Mesendoderm (in vitro differentiated cells): ENCODE results near the gene RRAGB.

Experiments
- DNase-seq: peaks from one replicate; pipeline ENCODE4 v3.0.0; 2013
- H2AK5ac ChIP-seq: 2 replicates; pipeline ENCODE4 v1.6.1; 2013; ENCODE audit warnings: low read length, inconsistent platforms
- H2BK120ac ChIP-seq: 2 replicates; pipeline ENCODE4 v1.6.1; 2013; ENCODE audit warnings: low read depth, mild to moderate bottlenecking, low read length, moderate library complexity, mixed read lengths
- H2BK15ac ChIP-seq: replicated peaks from 2 replicates; pipeline ENCODE4 v1.6.1; 2013; ENCODE audit warnings: low read depth, mild to moderate bottlenecking, moderate library complexity
- H2BK5ac ChIP-seq: 2 replicates; pipeline ENCODE4 v1.6.1; 2013; ENCODE audit warnings: low read length, inconsistent platforms
- H3K18ac ChIP-seq: 2 replicates; pipeline ENCODE4 v1.6.1; 2013; ENCODE audit warnings: mild to moderate bottlenecking, low read length, mixed read lengths
- H3K23ac ChIP-seq: one replicate; pipeline ENCODE4 v1.6.1; 2013; ENCODE audit warnings: low read length
- H3K27ac ChIP-seq: 2 replicates; pipeline ENCODE4 v1.5.1; 2013; ENCODE audit warnings: low read depth, mild to moderate bottlenecking, inconsistent platforms, low read length, moderate library complexity
- H3K27me3 ChIP-seq: 2 replicates; pipeline ENCODE4 v1.6.1; 2013; ENCODE audit warnings: low read length, control low read depth, mild to moderate bottlenecking, inconsistent platforms; ENCODE audit not compliant: insufficient read depth, poor library complexity
- H3K36me3 ChIP-seq: 2 replicates; pipeline ENCODE4 v1.6.1; 2013; ENCODE audit warnings: low read length, inconsistent platforms; ENCODE audit not compliant: control insufficient read depth, insufficient read depth
- H3K4ac ChIP-seq: one replicate; pipeline ENCODE4 v1.6.1; 2013; ENCODE audit warnings: low read depth, mild to moderate bottlenecking, low read length, moderate library complexity
- H3K4me1 ChIP-seq: 2 replicates; pipeline ENCODE4 v1.6.1; 2013; ENCODE audit warnings: low read depth, low read length, inconsistent platforms; ENCODE audit not compliant: control insufficient read depth
- H3K4me2 ChIP-seq: 2 replicates; pipeline ENCODE4 v1.6.1; 2013; ENCODE audit warnings: low read length
- H3K4me3 ChIP-seq: 2 replicates; pipeline ENCODE4 v1.5.1; 2013; ENCODE audit warnings: mild to moderate bottlenecking, low read length
- H3K56ac ChIP-seq: one replicate; pipeline ENCODE4 v1.6.1; 2013; ENCODE audit warnings: low read length
- H3K79me1 ChIP-seq: 2 replicates; pipeline ENCODE4 v1.6.1; 2013; ENCODE audit warnings: low read length, inconsistent platforms
- H3K79me2 ChIP-seq: 2 replicates; pipeline ENCODE4 v1.6.1; 2013; ENCODE audit warnings: mild to moderate bottlenecking, low read length; ENCODE audit not compliant: control insufficient read depth, insufficient read depth
- H3K9ac ChIP-seq: 2 replicates; pipeline ENCODE4 v1.6.1; 2013; ENCODE audit warnings: low read length, inconsistent platforms
- H4K5ac ChIP-seq: one replicate; pipeline ENCODE4 v1.6.1; 2013; ENCODE audit warnings: low read length
- H4K8ac ChIP-seq: one replicate; pipeline ENCODE4 v1.6.1; 2013; ENCODE audit warnings: low read depth, mild to moderate bottlenecking, control low read depth, low read length, moderate library complexity
- WGBS: extraction: QIAGEN DNeasy Blood & Tissue Kit; methylation state at CpG from one replicate; pipeline ENCODE4 v1.1.7; 2013; ENCODE audit warnings: low lambda C conversion rate, missing lambda C conversion rate; ENCODE audit not compliant: insufficient coverage; ENCODE audit errors: extremely low coverage; 5-methylcytosine and 5-hydroxymethylcytosine counted together

Gene RRAGB

DNA sequence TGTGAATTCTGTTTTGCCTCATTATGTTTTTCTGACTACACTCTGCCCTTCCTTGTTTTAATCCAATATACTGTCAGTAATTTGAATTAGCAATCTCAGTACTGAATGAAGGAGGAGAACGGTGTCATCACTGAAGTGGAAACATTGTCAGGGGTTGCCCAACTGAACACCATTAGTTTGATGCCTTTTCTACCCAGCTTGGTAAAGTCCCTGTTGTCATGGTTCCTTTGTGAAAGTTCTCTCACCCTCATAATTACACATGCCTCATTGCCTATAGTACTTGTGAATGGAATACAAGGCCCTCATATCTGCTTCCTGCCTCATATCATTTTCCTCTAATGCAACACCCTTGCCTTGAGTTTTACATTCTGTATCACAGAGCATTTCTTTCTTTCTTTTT is 76.9 kb downstream of the RRAGB start:
- WGBS, result no CpG with 5 or more reads among the region's 1 CpG
- H3K27ac ChIP-seq, result no peak overlapping the region
- H2BK120ac ChIP-seq, result no peak overlapping the region
- H2AK5ac ChIP-seq, result no peak overlapping the region
- H3K36me3 ChIP-seq, result no peaks in the 10 kb centered on the region
- H3K4me1 ChIP-seq, result no peaks in the 10 kb centered on the region
- no peak overlapping the region for H4K5ac ChIP-seq
- H3K27me3 ChIP-seq, result no peaks in the 10 kb centered on the region
- H3K23ac ChIP-seq, result no peak overlapping the region
- no peaks in the 10 kb centered on the region for H3K79me1 ChIP-seq
- no peak overlapping the region for H3K4me3 ChIP-seq
- no peak overlapping the region for H3K4ac ChIP-seq
- H3K56ac ChIP-seq, result no peak overlapping the region
- no peak overlapping the region for H2BK15ac ChIP-seq
- H3K79me2 ChIP-seq, result no peaks in the 10 kb centered on the region
- no peak overlapping the region for H3K9ac ChIP-seq
- no peak overlapping the region for H3K18ac ChIP-seq
- H4K8ac ChIP-seq, result no peak overlapping the region
- no peak for DNase-seq
- H2BK5ac ChIP-seq, result no peak overlapping the region
- H3K4me2 ChIP-seq, result no peak overlapping the region

DNA sequence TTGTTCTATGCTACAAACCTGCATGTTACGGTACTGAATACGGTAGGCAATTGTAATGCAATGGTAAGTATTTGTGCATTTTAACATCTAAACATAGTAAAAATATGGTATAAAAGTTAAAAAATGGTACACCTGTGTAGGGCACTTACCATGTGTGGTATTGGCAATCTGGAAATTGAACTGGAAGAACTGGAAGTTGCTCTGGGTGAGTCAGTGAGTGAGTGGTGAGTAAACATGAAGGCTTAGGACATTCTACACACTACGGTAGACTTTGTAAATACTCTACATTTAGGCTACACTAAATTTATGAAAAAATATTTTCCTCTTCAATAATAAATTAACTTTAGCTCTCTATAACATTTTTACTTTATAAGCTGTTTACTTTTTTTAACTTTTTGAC is 78.9 kb downstream of the RRAGB start:
- no peaks in the 10 kb centered on the region for H3K79me1 ChIP-seq
- H2AK5ac ChIP-seq, result no peak overlapping the region
- no peak overlapping the region for H3K56ac ChIP-seq
- no peak overlapping the region for H2BK120ac ChIP-seq
- H3K18ac ChIP-seq, result no peak overlapping the region
- H3K23ac ChIP-seq, result no peak overlapping the region
- no CpG with 5 or more reads among the region's 3 CpGs for WGBS
- no peak overlapping the region for H3K4ac ChIP-seq
- H3K4me3 ChIP-seq, result no peak overlapping the region
- no peak overlapping the region for H3K9ac ChIP-seq
- H3K79me2 ChIP-seq, result no peaks in the 10 kb centered on the region
- no peak overlapping the region for H4K5ac ChIP-seq
- H3K4me1 ChIP-seq, result no peaks in the 10 kb centered on the region
- DNase-seq, result no peak
- H2BK15ac ChIP-seq, result no peak overlapping the region
- H3K36me3 ChIP-seq, result no peaks in the 10 kb centered on the region
- no peaks in the 10 kb centered on the region for H3K27me3 ChIP-seq
- H2BK5ac ChIP-seq, result no peak overlapping the region
- H3K27ac ChIP-seq, result no peak overlapping the region
- no peak overlapping the region for H4K8ac ChIP-seq
- H3K4me2 ChIP-seq, result no peak overlapping the region

DNA sequence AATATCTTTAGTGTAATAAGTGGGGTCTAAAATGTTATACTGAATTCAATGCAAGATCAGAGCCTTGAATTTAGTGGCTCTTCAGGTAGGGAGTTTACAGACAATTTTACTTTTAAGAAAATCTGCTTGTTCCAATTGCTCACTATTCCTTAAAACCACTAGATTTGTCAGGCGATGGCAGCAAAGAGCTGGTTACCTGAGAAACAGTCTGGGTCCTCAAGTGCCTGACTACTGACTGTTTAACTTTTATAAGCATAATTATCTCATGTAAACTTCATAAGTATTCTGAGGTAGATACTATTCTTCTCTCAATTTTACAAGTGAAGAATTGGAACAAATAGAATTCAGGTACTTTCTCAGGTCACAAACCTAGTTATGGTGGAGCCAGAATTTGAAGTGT is 84.3 kb downstream of the RRAGB start:
- no peak overlapping the region for H3K4me2 ChIP-seq
- H3K79me1 ChIP-seq, result no peaks in the 10 kb centered on the region
- no peak overlapping the region for H3K27ac ChIP-seq
- H2AK5ac ChIP-seq, result no peak overlapping the region
- no peak overlapping the region for H3K23ac ChIP-seq
- no peaks in the 10 kb centered on the region for H3K79me2 ChIP-seq
- no peak overlapping the region for H3K18ac ChIP-seq
- no peaks in the 10 kb centered on the region for H3K4me1 ChIP-seq
- no peak overlapping the region for H4K5ac ChIP-seq
- peak; percentile 35 for DNase-seq
- no peak overlapping the region for H3K4ac ChIP-seq
- no peak overlapping the region for H2BK120ac ChIP-seq
- no CpG with 5 or more reads among the region's 1 CpG for WGBS
- no peaks in the 10 kb centered on the region for H3K36me3 ChIP-seq
- no peak overlapping the region for H3K4me3 ChIP-seq
- H2BK15ac ChIP-seq, result no peak overlapping the region
- H4K8ac ChIP-seq, result no peak overlapping the region
- no peak overlapping the region for H2BK5ac ChIP-seq
- H3K27me3 ChIP-seq, result no peaks in the 10 kb centered on the region
- no peak overlapping the region for H3K9ac ChIP-seq
- no peak overlapping the region for H3K56ac ChIP-seq
